Uterus (tissue), 4 donors: ENCODE measurements around the gene SLC4A2. TPM values are rescaled to one million over a fixed set of nuclear protein-coding genes. Genes with fewer than 3 reads are reported as not detected.

Source experiments
- DNase-seq, 2 donors: peaks; one replicate each; pipeline ENCODE4 v3.0.0-alpha.2; 2019 to 2020
- H3K27ac ChIP-seq, 2 donors: fragments of 200-600 bp; sonication (generic); 1 replicate in 1 of 2; 2 replicates in 1 of 2; pipeline ENCODE4 v1.5.1; 2016 to 2018
- H3K27me3 ChIP-seq, 2 donors: fragments of 200-600 bp; sonication (generic); one replicate each; pipeline ENCODE4 v1.5.1; 2018 to 2019; ENCODE audit warnings: control low read depth in 1 of 2
- H3K36me3 ChIP-seq, 2 donors: fragments of 200-600 bp; sonication (generic); one replicate each; pipeline ENCODE4 v1.5.1; 2019; ENCODE audit warnings: control low read depth in 1 of 2
- H3K4me1 ChIP-seq, 2 donors: fragments of 200-600 bp; sonication (generic); one replicate each; pipeline ENCODE4 v1.5.1; 2018 to 2019; ENCODE audit warnings: control low read depth in 1 of 2
- H3K4me3 ChIP-seq, 2 donors: fragments of 200-600 bp; sonication (generic); 1 replicate in 1 of 2; 2 replicates in 1 of 2; pipeline ENCODE4 v1.5.1; 2018 to 2019; ENCODE audit warnings: mild to moderate bottlenecking in 1 of 2
- H3K9me3 ChIP-seq, 2 donors: fragments of 200-600 bp; sonication (generic); one replicate each; pipeline ENCODE4 v1.5.1; 2019; ENCODE audit warnings: control low read depth in 1 of 2
- CTCF ChIP-seq, 4 experiments: fragments of 200-600 bp in 2 of 4; fragments of 450-650 bp in 2 of 4; sonication (generic) in 2 of 4; IDR thresholded peaks; one replicate each; pipeline ENCODE4 v1.5.1; 2016 to 2019; ENCODE audit warnings: antibody characterized with exemption in 4 of 4, mild to moderate bottlenecking in 2 of 4, moderate library complexity in 1 of 4
- POLR2A ChIP-seq, 2 donors: fragments of 450-650 bp; IDR thresholded peaks; one replicate each; pipeline ENCODE4 v1.6.1; 2016; ENCODE audit warnings: antibody characterized with exemption in 2 of 2, mild to moderate bottlenecking in 1 of 2, moderate library complexity in 1 of 2
- intact Hi-C: fragments of 100-400 bp; cut with DNase I; formaldehyde crosslinking; loops from one replicate; pipeline ENCODE4 v1.15.1; 2023; ENCODE audit warnings: low total_unique reads
- total RNA-seq, 4 donors: library from RNA; depleted of rRNA in 3 of 4; stranded (reverse); fragments of >200 nt in 3 of 4; gene quantifications; one replicate each; pipeline versions ENCODE4 v1.1.0 to v1.2.4, GENCODE V29; 2014 to 2023
- donor health status: DM: yes; HTN: yes; CAD: no.

SLC4A2 gene
- total RNA-seq, 4 donors from 2014 or later = 37.4 to 177 (median 88.6) TPM

GRCh38 chr7:151034312-151035025, 24.9 kb upstream of the SLC4A2 start:
- peaks cover 4 to 11% of the 10 kb centered on the region in 2 donors for H3K4me1 ChIP-seq
- DNase-seq = no peak
- H3K27ac ChIP-seq = no peak overlapping the region
- no peaks in the 10 kb centered on the region for H3K27me3 ChIP-seq
- no peak for TF ChIP-seq CTCF (IDR thresholded peaks at IDR 0.05)
- H3K9me3 ChIP-seq = no peaks in the 10 kb centered on the region
- H3K4me3 ChIP-seq = no peak overlapping the region
- intact Hi-C loops = no loop called here
- no peaks in the 10 kb centered on the region for H3K36me3 ChIP-seq

- Histone ChIP-seq H3K27me3 (no peaks in the 10 kb centered on the region), H3K4me3 (no peak overlapping the region), H3K9me3 (no peaks in the 10 kb centered on the region), H3K4me1 (peaks cover 7 to 11% of the 10 kb centered on the region in 2 donors), H3K27ac (no peak overlapping the region), H3K36me3 (no peaks in the 10 kb centered on the region)
- TF ChIP-seq CTCF (IDR thresholded peaks at IDR 0.05) (no peak), POLR2A (IDR thresholded peaks at IDR 0.05) (no peak)
- intact Hi-C loops = no loop called here
- no peak for DNase-seq
Observed at GRCh38 chr7:151035026-151035717, 24.2 kb upstream of the SLC4A2 start.

- Histone ChIP-seq H3K4me1 (peaks cover 7 to 11% of the 10 kb centered on the region in 2 donors), H3K9me3 (no peaks in the 10 kb centered on the region), H3K4me3 (no peak overlapping the region), H3K27me3 (no peaks in the 10 kb centered on the region), H3K27ac (no peak overlapping the region), H3K36me3 (no peaks in the 10 kb centered on the region)
- no peak for TF ChIP-seq POLR2A (IDR thresholded peaks at IDR 0.05)
- no peak for TF ChIP-seq CTCF (IDR thresholded peaks at IDR 0.05)
- intact Hi-C loops = no loop called here
- no peak for DNase-seq
Observed at GRCh38 chr7:151035902-151036301, 23.5 kb upstream of the SLC4A2 start.

GRCh38 chr7:151038951-151039849, 20.2 kb upstream of the SLC4A2 start:
- DNase-seq = peak; percentile 74 to 92
- H3K4me1 ChIP-seq = peaks cover 7 to 11% of the 10 kb centered on the region in 2 donors
- H3K36me3 ChIP-seq = no peaks in the 10 kb centered on the region
- H3K4me3 ChIP-seq = no peak overlapping the region
- no peak for TF ChIP-seq CTCF (IDR thresholded peaks at IDR 0.05)
- TF ChIP-seq POLR2A (IDR thresholded peaks at IDR 0.05) = peak in 1 of 2 donors; percentile 35
- intact Hi-C loops = no loop called here
- H3K9me3 ChIP-seq = no peaks in the 10 kb centered on the region
- no peaks in the 10 kb centered on the region for H3K27me3 ChIP-seq
- peak overlapping the region; percentile 79 for H3K27ac ChIP-seq
